HepG2 (cell line): ENCODE data around the gene EOGT. TPM values are rescaled to one million over a fixed set of nuclear protein-coding genes. Genes with fewer than 3 reads are reported as not detected.

ENCODE experiments used
- BORCS8-MEF2B ChIP-seq: sonication (generic); formaldehyde crosslinking; IDR thresholded peaks from 2 replicates; pipeline ENCODE4 v1.8.0; 2022; ENCODE audit warnings: mild to moderate bottlenecking, missing genetic modification reagents
- JUNB ChIP-seq: sonication (generic); formaldehyde crosslinking; IDR thresholded peaks from 2 replicates; pipeline ENCODE4 v1.8.0; 2022; ENCODE audit warnings: missing genetic modification reagents, mild to moderate bottlenecking, borderline replicate concordance
- JUND ChIP-seq: sonication (generic); formaldehyde crosslinking; IDR thresholded peaks from 2 replicates; pipeline ENCODE4 v1.8.0; 2022; ENCODE audit warnings: mild to moderate bottlenecking, missing genetic modification reagents
- KDM5A ChIP-seq: fragments of 200-600 bp; sonication (generic); IDR thresholded peaks from 2 replicates; pipeline ENCODE4 v1.7.0; 2018; ENCODE audit warnings: antibody characterized with exemption, mild to moderate bottlenecking, low read length, borderline replicate concordance
- MXD4 ChIP-seq: IDR thresholded peaks from 2 replicates; pipeline ENCODE4 v1.6.1; 2016; ENCODE audit warnings: mild to moderate bottlenecking, missing biosample characterization, missing genetic modification reagents
- NBN ChIP-seq: fragments of 450-650 bp; conservative IDR thresholded peaks from 2 replicates; pipeline ENCODE4 v1.6.1; 2017
- POLR2G ChIP-seq: fragments of 200-400 bp; formaldehyde crosslinking; IDR thresholded peaks from 2 replicates; pipeline ENCODE4 v1.6.1; 2018; ENCODE audit warnings: mild to moderate bottlenecking, low read depth, low read length, moderate library complexity
- SMYD3 ChIP-seq: sonication (generic); formaldehyde crosslinking; IDR thresholded peaks from 2 replicates; pipeline ENCODE4 v1.8.1; 2023; ENCODE audit warnings: mild to moderate bottlenecking, missing genetic modification reagents
- ZBTB21 ChIP-seq: sonication (generic); formaldehyde crosslinking; IDR thresholded peaks from 2 replicates; pipeline ENCODE4 v1.4.0; 2020; ENCODE audit warnings: missing genetic modification reagents
- ZBTB39 ChIP-seq: sonication (generic); formaldehyde crosslinking; IDR thresholded peaks from 2 replicates; pipeline ENCODE4 v1.5.0; 2020; ENCODE audit warnings: missing genetic modification reagents
- ZBTB40 ChIP-seq, 2 experiments: fragments of 450-650 bp in 1 of 2; sonication (generic) in 1 of 2; formaldehyde crosslinking in 1 of 2; IDR thresholded peaks; 2 replicates each; pipeline versions ENCODE4 v1.6.1 to v1.8.0; 2016 to 2022; ENCODE audit warnings: antibody characterized with exemption in 1 of 2, mild to moderate bottlenecking in 1 of 2, missing genetic modification reagents in 1 of 2
- ZC3H13 ChIP-seq: sonication (generic); formaldehyde crosslinking; IDR thresholded peaks from 2 replicates; pipeline ENCODE4 v1.8.1; 2023; ENCODE audit warnings: mild to moderate bottlenecking, missing genetic modification reagents, moderate library complexity
- ZFYVE20 ChIP-seq: sonication (generic); formaldehyde crosslinking; IDR thresholded peaks from 2 replicates; pipeline ENCODE4 v1.8.0; 2023; ENCODE audit warnings: low read depth, mild to moderate bottlenecking, moderate library complexity, missing genetic modification reagents, borderline replicate concordance
- ZNF124 ChIP-seq: sonication (generic); formaldehyde crosslinking; IDR thresholded peaks from 2 replicates; pipeline ENCODE4 v1.4.0; 2020; ENCODE audit warnings: missing genetic modification reagents
- ZNF430 ChIP-seq: sonication (generic); formaldehyde crosslinking; IDR thresholded peaks from 2 replicates; pipeline ENCODE4 v1.9.0; 2021; ENCODE audit warnings: mild to moderate bottlenecking, missing genetic modification reagents
- ZNF577 ChIP-seq: sonication (generic); formaldehyde crosslinking; IDR thresholded peaks from 2 replicates; pipeline ENCODE4 v1.4.0; 2020; ENCODE audit warnings: mild to moderate bottlenecking, low read depth, missing genetic modification reagents, borderline replicate concordance
- ZNF776 ChIP-seq: sonication (generic); formaldehyde crosslinking; IDR thresholded peaks from 2 replicates; pipeline ENCODE4 v1.4.0; 2020; ENCODE audit warnings: mild to moderate bottlenecking, missing genetic modification reagents
- ZNF850 ChIP-seq: sonication (generic); formaldehyde crosslinking; conservative IDR thresholded peaks from 2 replicates; pipeline ENCODE4 v1.9.0; 2021; ENCODE audit warnings: mild to moderate bottlenecking, missing genetic modification reagents
- ZNF879 ChIP-seq: sonication (generic); formaldehyde crosslinking; IDR thresholded peaks from 2 replicates; pipeline ENCODE4 v1.8.1; 2023; ENCODE audit warnings: missing genetic modification reagents
- polyA plus RNA-seq, 8 experiments: library from polyadenylated mRNA; depleted of rRNA in 3 of 8; stranded (reverse) in 7 of 8; unstranded in 1 of 8; fragments of >200 nt; fragmentation: Illumina TruSeq in 4 of 8; extraction: Trizol in 4 of 8; gene quantifications; 2 replicates each; pipeline versions ENCODE4 v1.2.1 to v1.2.3, GENCODE V29; 2011 to 2016; ENCODE audit warnings: low read depth in 4 of 8, missing spikeins in 1 of 8, mixed read lengths in 1 of 8; ENCODE audit not compliant: insufficient read depth in 1 of 8
- total RNA-seq, 5 experiments: library from RNA; depleted of rRNA; stranded (reverse); fragments of >200 nt; fragmentation: Illumina TruSeq; extraction: Trizol; gene quantifications; 2 replicates each; pipeline ENCODE4 v1.2.3, GENCODE V29; 2016; ENCODE audit warnings: low read depth in 1 of 5

EOGT gene
- total and polyA plus RNA-seq, 2 of the 13 experiments (the other 11 are each of a cell fraction or from before 2014, with no cell fraction given) = 4.5 to 18.6 TPM

- TF ChIP-seq BORCS8-MEF2B (CRISPR knock-in tag) (peak; percentile 69; the same call in 1 of the 2 replicates), JUNB (CRISPR knock-in tag) (no peak), JUND (CRISPR knock-in tag) (0 out of 2 replicates have a peak, but pooled peaks have one; percentile 4), ZNF850 (CRISPR knock-in tag) (0 out of 2 replicates have a peak, but pooled peaks have one; percentile 56), ZBTB40 (IDR thresholded peaks at IDR 0.05) (peak; percentile 66), ZBTB40 (CRISPR knock-in tag; IDR thresholded peaks at IDR 0.05) (peak; percentile 78), ZBTB39 (CRISPR knock-in tag) (no peak), ZNF430 (peak; percentile 78), KDM5A (peak; percentile 75; the same call in 1 of the 2 replicates), POLR2G (peak; percentile 83), NBN (no peak), ZC3H13 (CRISPR knock-in tag) (no peak), MXD4 (peak; percentile 67; the same call in 1 of the 2 replicates), ZBTB21 (CRISPR knock-in tag) (peak; percentile 89), ZNF776 (CRISPR knock-in tag) (peak; percentile 28; the same call in 1 of the 2 replicates), ZNF879 (peak; percentile 68; the same call in 1 of the 2 replicates), ZNF124 (CRISPR knock-in tag) (no peak), ZNF577 (no peak), ZFYVE20 (CRISPR knock-in tag) (0 out of 2 replicates have a peak, but pooled peaks have one; percentile 10), SMYD3 (CRISPR knock-in tag) (peak; percentile 58; the same call in 1 of the 2 replicates)
Measured at GRCh38 chr3:69051756-69052471, 38.4 kb upstream of the EOGT start, which contains the start of gene TMF1 (continued).
